ENCODE results near the gene HYAL3.

DNA sequence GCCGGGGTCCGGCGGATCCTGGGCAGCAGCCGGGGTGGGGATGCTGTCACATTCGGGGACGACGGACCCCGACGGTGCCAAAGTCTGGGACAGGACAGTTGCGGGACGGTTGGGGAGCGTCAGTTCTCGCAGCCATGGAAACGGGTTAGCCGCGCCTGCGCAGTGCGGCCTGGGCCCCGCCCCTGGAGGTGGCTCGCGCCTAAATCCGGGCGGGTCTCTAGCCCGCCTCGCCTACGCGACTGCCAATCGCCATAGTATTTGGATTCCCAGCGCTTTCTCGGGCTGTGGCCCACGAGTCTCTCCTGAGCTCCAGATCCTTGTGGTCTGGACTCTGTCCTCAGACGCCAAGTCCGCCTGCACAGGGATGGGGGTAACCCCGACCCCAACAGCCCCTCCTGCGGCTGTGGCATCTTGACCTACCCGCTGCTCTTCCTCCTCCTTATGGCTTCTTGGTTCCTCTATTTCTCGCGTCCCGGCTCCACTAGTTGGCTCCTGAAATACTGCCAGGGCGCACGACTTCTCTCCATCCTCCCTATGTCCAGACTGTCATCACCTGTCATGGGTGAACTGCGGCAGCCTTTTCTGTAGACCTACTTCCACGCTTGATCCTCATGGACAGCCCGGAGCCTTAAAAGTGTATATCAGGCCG, 46.5 kb upstream of the HYAL3 start, which contains the start of gene ZMYND10:
- no peak for TF ChIP-seq YY1 (IDR thresholded peaks at IDR 0.05; ENCODE audit: insufficient read depth, insufficient read length)
- no peak for TF ChIP-seq SUZ12 (IDR thresholded peaks at IDR 0.05; ENCODE audit: extremely low read depth, insufficient read depth, insufficient read length)
